ENCODE data around the gene C2CD3.
"Not testable (repeated sequence)": the region's sequence is repeated elsewhere in the genome, so short reads cannot be mapped to it uniquely, and the experiment has no call there.

C2CD3 gene

GRCh38 chr11:74120260-74121035, 50.4 kb downstream of the C2CD3 start:
- not testable (repeated sequence) for DNase-seq (ENCODE audit: low read depth)

DNA sequence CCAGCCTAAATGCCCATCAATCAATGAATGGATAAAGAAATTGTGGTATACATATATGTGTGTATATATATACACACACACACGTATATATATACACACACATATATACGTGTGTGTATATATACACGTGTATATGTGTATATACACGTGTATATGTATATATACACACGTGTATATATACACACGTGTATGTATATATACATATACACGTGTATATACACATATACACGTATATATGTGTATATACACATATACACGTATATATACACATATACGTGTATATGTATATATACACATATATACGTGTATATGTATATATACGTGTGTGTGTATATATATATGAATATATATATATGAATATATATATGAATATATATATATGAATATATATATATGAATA, 54.1 kb downstream of the C2CD3 start:
- DNase-seq (ENCODE audit: low read depth), result no peak

- no peak for DNase-seq (ENCODE audit: low read depth)
Observed at GRCh38 chr11:74112877-74113276, 57.9 kb downstream of the C2CD3 start.

GRCh38 chr11:74106124-74106523, 64.7 kb downstream of the C2CD3 start:
- no peak for DNase-seq (ENCODE audit: low read depth)

GRCh38 chr11:74102321-74102720, 68.5 kb downstream of the C2CD3 start:
- no peak for DNase-seq (ENCODE audit: low read depth)

DNA sequence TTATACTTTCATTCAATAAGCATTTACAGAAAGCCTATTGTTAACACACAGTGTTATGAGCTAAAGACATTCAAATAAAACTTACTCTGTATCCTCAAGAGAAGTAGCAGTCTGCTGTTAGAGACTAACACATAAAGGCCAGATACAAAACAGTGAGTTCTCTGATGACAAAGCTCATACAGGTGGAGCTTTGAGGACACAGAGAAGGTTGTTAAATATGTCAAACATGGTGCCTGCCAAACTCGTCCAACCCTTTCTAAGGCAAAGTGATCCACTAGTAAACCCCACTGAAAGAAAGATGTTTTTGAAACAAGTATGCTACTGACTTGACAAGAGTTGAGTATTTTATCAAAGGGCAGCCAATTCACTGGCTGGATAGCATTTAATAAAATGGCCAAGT, 70.1 kb downstream of the C2CD3 start:
- DNase-seq (ENCODE audit: low read depth), result no peak

DNA sequence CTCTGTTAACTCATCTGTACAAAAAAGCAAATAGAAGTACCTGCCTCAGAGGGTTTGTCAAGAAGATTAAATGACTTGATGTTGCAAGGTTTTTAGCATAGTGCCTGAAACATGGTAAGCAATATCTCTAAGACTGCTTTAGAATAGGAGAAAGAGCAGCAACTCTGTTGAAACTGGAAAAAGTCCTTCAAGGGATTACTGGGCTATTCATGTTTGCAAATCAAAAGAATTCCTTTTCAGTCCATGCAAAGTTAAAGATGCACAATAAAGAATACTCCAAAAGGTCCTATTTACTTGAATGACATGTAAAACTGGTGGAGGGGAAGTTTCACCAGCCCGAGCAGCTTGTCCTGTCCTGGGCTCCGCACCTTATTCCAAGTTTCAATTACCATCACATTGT, 70.6 kb downstream of the C2CD3 start:
- no peak for DNase-seq (ENCODE audit: low read depth)

- no peak for DNase-seq (ENCODE audit: low read depth)
Observed at GRCh38 chr11:74097686-74098237, 73.0 kb downstream of the C2CD3 start.

GRCh38 chr11:74094393-74094792, 76.4 kb downstream of the C2CD3 start:
- no peak for DNase-seq (ENCODE audit: low read depth)

GRCh38 chr11:74092425-74092824, 78.4 kb downstream of the C2CD3 start:
- DNase-seq (ENCODE audit: low read depth), result no peak

- DNase-seq (ENCODE audit: low read depth), result no peak
Observed at GRCh38 chr11:74091549-74091948, 79.3 kb downstream of the C2CD3 start.

- no peak for DNase-seq (ENCODE audit: low read depth)
Observed at GRCh38 chr11:74090701-74091100, 80.1 kb downstream of the C2CD3 start.

- no peak for DNase-seq (ENCODE audit: low read depth)
Observed at GRCh38 chr11:74086242-74086884, 84.4 kb downstream of the C2CD3 start.

GRCh38 chr11:74085542-74085892, 85.3 kb downstream of the C2CD3 start:
- no peak for DNase-seq (ENCODE audit: low read depth)

DNA sequence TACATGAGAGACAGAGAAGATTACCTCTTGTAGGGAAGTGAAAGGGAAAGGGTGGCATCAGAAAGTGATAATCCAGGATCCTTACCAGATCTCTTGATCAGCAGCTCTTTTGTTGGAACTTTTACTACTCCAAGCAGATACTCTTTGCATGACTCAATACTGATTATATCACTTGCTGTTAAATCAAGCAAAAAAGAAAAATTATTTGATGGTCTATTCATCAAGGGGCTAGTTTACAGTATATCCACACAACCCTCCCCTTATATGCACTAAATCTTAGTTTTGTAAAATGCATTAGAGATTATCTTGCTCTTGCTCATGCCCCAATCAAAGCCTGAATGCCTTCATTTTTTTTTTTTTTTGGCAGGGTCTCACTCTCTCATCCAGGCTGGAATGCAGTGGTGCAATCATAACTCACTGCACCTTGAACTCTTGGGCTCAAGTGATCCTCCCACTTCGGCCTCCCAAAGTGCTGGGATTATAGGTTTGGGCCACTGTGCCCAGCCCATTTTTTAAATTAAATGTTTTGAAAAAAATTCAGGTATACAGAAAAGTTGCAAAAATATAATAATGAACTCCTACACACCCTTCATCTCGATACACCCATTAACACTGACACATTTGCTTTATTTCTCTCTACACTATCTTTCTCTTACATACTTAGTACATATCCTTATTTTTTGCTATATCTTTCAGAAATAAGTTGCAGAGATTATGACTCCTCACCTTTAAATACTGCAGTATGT, 85.8 kb downstream of the C2CD3 start:
- DNase-seq (ENCODE audit: low read depth), result no peak

GRCh38 chr11:74083927-74084326, 86.9 kb downstream of the C2CD3 start:
- not testable (repeated sequence) for DNase-seq (ENCODE audit: low read depth)

- DNase-seq (ENCODE audit: low read depth), result no peak
Observed at GRCh38 chr11:74081428-74081827, 89.4 kb downstream of the C2CD3 start.

- no peak for DNase-seq (ENCODE audit: low read depth)
Observed at GRCh38 chr11:74077193-74077592, 93.6 kb downstream of the C2CD3 start.

DNA sequence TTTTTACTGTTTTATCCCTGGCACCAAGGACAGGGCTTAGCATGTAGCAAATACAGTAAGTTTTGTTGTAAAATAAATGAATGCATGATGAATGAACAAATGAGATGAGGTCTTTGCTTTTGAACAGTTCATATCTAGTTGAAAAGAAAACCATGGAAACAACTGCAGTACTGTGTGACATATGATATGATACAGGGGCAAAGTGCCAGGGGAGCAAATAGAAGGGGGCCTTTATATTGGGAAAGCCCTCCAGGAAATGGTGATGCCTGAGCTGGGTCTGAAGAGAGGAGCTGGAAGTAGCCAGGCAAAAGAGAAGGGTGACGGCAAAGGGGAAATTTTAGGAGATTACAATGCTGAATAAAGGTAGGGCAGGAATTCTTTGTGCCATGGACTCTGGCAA, 98.1 kb downstream of the C2CD3 start:
- no peak for DNase-seq (ENCODE audit: low read depth)

DNA sequence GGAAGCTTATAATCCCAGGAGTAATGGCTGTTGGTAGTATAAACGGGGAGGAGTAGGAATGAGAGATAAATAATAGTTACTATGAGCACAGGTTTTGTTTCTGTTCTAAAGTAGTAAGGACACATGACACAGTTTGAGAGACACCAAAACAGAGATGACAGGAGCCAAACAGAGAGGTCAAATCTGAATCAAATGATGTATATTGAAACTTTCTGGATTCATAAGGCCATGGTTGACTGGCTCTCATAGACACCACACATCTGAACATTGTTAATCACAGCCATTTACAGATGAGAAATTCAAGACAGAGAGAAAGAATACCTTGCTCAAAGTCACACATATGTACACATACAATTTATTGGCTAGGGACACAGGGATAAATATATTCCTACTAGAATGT, 98.5 kb downstream of the C2CD3 start:
- DNase-seq (ENCODE audit: low read depth), result no peak

GRCh38 chr11:74070723-74071492, 99.9 kb downstream of the C2CD3 start:
- DNase-seq (ENCODE audit: low read depth), result no peak

Data from activated T-cell treated with anti-CD3 and anti-CD28 coated beads for 48 hours (primary cell).